A549 (cell line): ENCODE data around the gene FBP2. TPM values are rescaled to one million over a fixed set of nuclear protein-coding genes. Genes with fewer than 3 reads are reported as not detected.

Experiments
- ATAC-seq, 2 experiments: fragments of 200-7000 bp in 1 of 2; fragments of >200 bp in 1 of 2; cut with Nextera tagmentation in 1 of 2; cut with Tn5 transposase in 1 of 2; 3 replicates each; pipeline versions ENCODE4 v1.8.0 to v1.9.1; 2018 to 2020; ENCODE audit warnings: mild to moderate bottlenecking in 1 of 2, moderate library complexity in 1 of 2
- CTCF ChIA-PET: fragments of 300-600 bp; sonication (Branson Sonifier 250); formaldehyde crosslinking; extraction: SDS; loops from one replicate; lab custom pipeline; 2021; ENCODE audit warnings: antibody characterized with exemption, inconsistent platforms; lab: Yijun Ruan, JAX
- POLR2A ChIA-PET: fragments of 350-600 bp; formaldehyde crosslinking; extraction: SDS; loops from one replicate; lab custom pipeline; 2021; ENCODE audit warnings: antibody characterized with exemption, inconsistent platforms; lab: Yijun Ruan, JAX
- DNase-seq, 2 experiments: peaks; one replicate each; pipeline versions ENCODE4 v3.0.0 to v3.0.0-alpha.2; 2011 to 2016; ENCODE audit warnings: low read depth in 1 of 2, low spot score in 1 of 2
- FAIRE-seq: peaks from 2 replicates; lab custom pipeline; 2011; peaks lifted over from hg19 to GRCh38; lab: Jason Lieb, UNC
- H3K27ac ChIP-seq, 2 experiments: fragments of >200 bp; sonication (Bioruptor Twin); formaldehyde crosslinking; 3 replicates each; pipeline ENCODE4 v1.5.1; 2016 to 2017
- H3K4me1 ChIP-seq: fragments of >200 bp; sonication (Bioruptor Twin); formaldehyde crosslinking; 3 replicates; pipeline ENCODE4 v1.6.1; 2016
- H3K4me2 ChIP-seq: fragments of >200 bp; sonication (Bioruptor Twin); formaldehyde crosslinking; 3 replicates; pipeline ENCODE4 v1.6.1; 2016
- H3K4me3 ChIP-seq: fragments of >200 bp; sonication (Bioruptor Twin); formaldehyde crosslinking; 3 replicates; pipeline ENCODE4 v1.5.1; 2016
- H3K9me3 ChIP-seq: fragments of >200 bp; sonication (Bioruptor Twin); formaldehyde crosslinking; 3 replicates; pipeline ENCODE4 v1.6.1; 2016
- CBX8 ChIP-seq: fragments of 200-600 bp; sonication (generic); IDR thresholded peaks from 2 replicates; pipeline ENCODE4 v1.6.1; 2016
- CHD2 ChIP-seq: fragments of 150-350 bp; IDR thresholded peaks from 2 replicates; pipeline ENCODE4 v1.6.1; 2014; ENCODE audit warnings: low read length; ENCODE audit not compliant: partially characterized antibody
- FOXS1 ChIP-seq: fragments of 250-450 bp; sonication (Bioruptor Pico); IDR thresholded peaks from 2 replicates; pipeline ENCODE4 v1.5.0; 2020; ENCODE audit warnings: mild to moderate bottlenecking, moderate library complexity
- GATA3 ChIP-seq: IDR thresholded peaks from 2 replicates; pipeline ENCODE4 v1.6.1; 2012; ENCODE audit warnings: borderline replicate concordance
- HEYL ChIP-seq: fragments of 250-450 bp; sonication (Bioruptor Pico); IDR thresholded peaks from 2 replicates; pipeline ENCODE4 v1.8.0; 2021; ENCODE audit warnings: mild to moderate bottlenecking, moderate library complexity
- JUN ChIP-seq, 2 experiments: fragments of >200 bp; sonication (Bioruptor Twin); formaldehyde crosslinking; IDR thresholded peaks; 2 replicates in 1 of 2; 3 replicates in 1 of 2; pipeline ENCODE4 v1.6.1; 2016 to 2017
- KDM1A ChIP-seq: fragments of 200-600 bp; sonication (generic); IDR thresholded peaks from 2 replicates; pipeline ENCODE4 v1.6.1; 2016; ENCODE audit warnings: low read depth, mild to moderate bottlenecking
- MAFK ChIP-seq: fragments of 450-650 bp; IDR thresholded peaks from 2 replicates; pipeline ENCODE4 v1.6.1; 2014; ENCODE audit not compliant: partially characterized antibody
- MAZ ChIP-seq: fragments of 150-350 bp; IDR thresholded peaks from 2 replicates; pipeline ENCODE4 v1.6.1; 2014; ENCODE audit warnings: antibody characterized with exemption, low read depth, low read length, borderline replicate concordance
- MYC ChIP-seq: IDR thresholded peaks from 2 replicates; pipeline ENCODE4 v1.6.1; 2012; ENCODE audit warnings: mild to moderate bottlenecking, inconsistent platforms, low read length, improper control_type of control experiment, borderline replicate concordance
- NR3C1 ChIP-seq: fragments of >200 bp; sonication (Bioruptor Twin); formaldehyde crosslinking; IDR thresholded peaks from 3 replicates; pipeline ENCODE4 v1.6.1; 2017
- PHF8 ChIP-seq: fragments of 200-600 bp; sonication (generic); IDR thresholded peaks from 2 replicates; pipeline ENCODE4 v1.6.1; 2016; ENCODE audit warnings: low read depth, mild to moderate bottlenecking, antibody characterized with exemption, moderate library complexity, borderline replicate concordance
- POLR2AphosphoS2 ChIP-seq: conservative IDR thresholded peaks from 2 replicates; pipeline ENCODE4 v1.6.1; 2012; ENCODE audit warnings: low read length, improper control_type of control experiment, inconsistent platforms
- RARB ChIP-seq: fragments of 250-450 bp; sonication (Bioruptor Pico); IDR thresholded peaks from 2 replicates; pipeline ENCODE4 v1.8.0; 2021; ENCODE audit warnings: mild to moderate bottlenecking, moderate library complexity
- RCOR1 ChIP-seq: fragments of 150-350 bp; IDR thresholded peaks from 2 replicates; pipeline ENCODE4 v1.6.1; 2014; ENCODE audit warnings: antibody characterized with exemption, low read length, low read depth
- SREBF2 ChIP-seq: fragments of 450-650 bp; IDR thresholded peaks from 2 replicates; pipeline ENCODE4 v1.6.1; 2014; ENCODE audit warnings: mild to moderate bottlenecking, moderate library complexity
- TFCP2L1 ChIP-seq: fragments of 250-450 bp; sonication (Bioruptor Pico); IDR thresholded peaks from 2 replicates; pipeline ENCODE4 v1.5.0; 2021; ENCODE audit warnings: mild to moderate bottlenecking
- ZC3H11A ChIP-seq: fragments of 450-650 bp; IDR thresholded peaks from 2 replicates; pipeline ENCODE4 v1.6.1; 2014; ENCODE audit warnings: antibody characterized with exemption, mild to moderate bottlenecking
- WGBS: methylation state at CpG from one replicate; pipeline ENCODE4 v1.1.6; 2017; ENCODE audit errors: missing lambda C conversion rate; 5-methylcytosine and 5-hydroxymethylcytosine counted together
- polyA minus RNA-seq: library from RNA; depleted of rRNA, polyadenylated mRNA; stranded (reverse); fragments of >200 nt; gene quantifications from 2 replicates; pipeline ENCODE4 v1.2.3, GENCODE V29; 2011; rRNA and poly(A)+ RNA removed
- polyA plus RNA-seq, 4 experiments: library from polyadenylated mRNA; depleted of rRNA in 3 of 4; stranded (reverse); fragments of >200 nt; fragmentation: RNase III in 1 of 4; extraction: RNeasy Plus Mini Kit Qiagen cat#74134 plus additional on column Dnase treatment in 1 of 4; gene quantifications; 2 replicates in 3 of 4; 3 replicates in 1 of 4; pipeline ENCODE4 v1.2.3, GENCODE V29; 2011 to 2017
- TF ChIP-seq, protein P1 (sequence below): fragments of >200 bp; sonication (Bioruptor Twin); formaldehyde crosslinking; IDR thresholded peaks from 3 replicates; pipeline ENCODE4 v1.5.1; 2016
- TF ChIP-seq, protein P2 (sequence below): IDR thresholded peaks from 2 replicates; pipeline ENCODE4 v1.6.1; 2012
- TF ChIP-seq, protein P3 (sequence below): fragments of 450-650 bp; IDR thresholded peaks from 2 replicates; pipeline ENCODE4 v1.6.1; 2014; ENCODE audit warnings: antibody characterized with exemption
- TF ChIP-seq, protein P4 (sequence below): fragments of 250-450 bp; sonication (Bioruptor Pico); IDR thresholded peaks from 2 replicates; pipeline ENCODE4 v1.5.0; 2021; ENCODE audit warnings: mild to moderate bottlenecking, moderate library complexity, borderline replicate concordance

The FBP2 gene
- polyA plus RNA-seq (2011; rRNA removed) = not detected in 2 replicates
- not detected in 2 replicates for polyA plus RNA-seq (2012; cell fraction: cytosol; rRNA removed)
- polyA plus RNA-seq (2012; cell fraction: nucleus; rRNA removed) = not detected in 2 replicates
- not detected in 3 replicates for polyA plus RNA-seq (2017; fragmentation: RNase III; extraction: RNeasy Plus Mini Kit Qiagen cat#74134 plus additional on column Dnase treatment)
- not detected in 2 replicates for polyA minus RNA-seq

DNA sequence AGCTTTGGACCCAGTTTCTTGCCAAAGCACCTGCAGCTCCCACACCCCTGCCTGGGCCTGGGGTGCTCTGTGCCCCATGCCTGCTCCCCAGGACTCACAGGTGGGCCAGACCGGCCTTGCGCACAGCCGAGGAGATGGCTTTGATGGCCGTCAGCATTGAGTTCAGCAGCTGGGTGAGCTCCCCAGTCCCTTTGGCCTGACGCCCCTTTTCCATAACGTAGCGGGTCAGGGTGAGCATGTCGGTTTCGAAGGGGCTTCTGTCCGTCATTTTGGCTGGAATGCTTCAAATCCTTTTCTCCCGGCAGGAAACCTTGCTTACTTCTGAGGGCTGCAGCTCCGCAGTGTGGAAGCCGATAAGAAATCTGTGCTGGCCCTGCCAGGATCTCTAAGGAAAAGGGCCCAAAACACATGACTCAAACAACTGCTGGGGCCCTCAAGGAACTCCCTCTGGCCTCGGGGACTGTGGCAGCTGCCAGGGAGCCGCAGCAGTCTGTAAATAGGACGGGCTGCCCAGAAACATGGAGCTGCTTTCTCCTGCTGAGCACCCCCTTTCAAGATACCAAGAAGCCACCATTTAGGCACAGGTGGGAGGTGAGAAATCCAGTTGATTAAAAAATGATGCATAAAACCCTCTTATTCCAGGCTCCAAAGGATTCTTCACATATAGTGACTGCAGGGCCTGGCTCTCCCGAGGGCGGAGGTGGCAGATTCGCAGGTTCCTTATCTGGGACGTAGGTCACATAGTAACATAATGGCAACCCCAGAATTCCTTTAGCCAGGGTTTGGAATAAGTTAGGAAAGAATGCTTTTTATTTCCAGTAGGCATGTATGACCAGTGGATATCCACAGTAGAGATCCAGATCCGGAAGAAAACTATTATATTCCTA lies at the start of gene FBP2:
TSS of gene FBP2 (minus strand) at position 366 of the 887 bp plus-strand sequence. CDS start at position 268, 98 bp downstream.
- FAIRE-seq = no peak
- POLR2A ChIA-PET = no interaction called here
- CTCF ChIA-PET = interaction anchor here (0.8 to 2.9 kb wide), 5 partner anchors 8 to 39 kb away, joined by 3 to 7 read pairs (median 5); partner anchors contain the start of gene PCAT7
- H3K4me2 ChIP-seq = no peak within 1 kb of the TSS
- ATAC-seq = peak in 1 of 2 experiments; percentile 52; a peak in 2 of 6 replicates
- H3K4me1 ChIP-seq = no peaks in the 10 kb centered on the region
- TF ChIP-seq SREBF2 = no peak
- TF ChIP-seq JUN (IDR thresholded peaks at IDR 0.05) = no peak
- TF ChIP-seq, protein P1, sequence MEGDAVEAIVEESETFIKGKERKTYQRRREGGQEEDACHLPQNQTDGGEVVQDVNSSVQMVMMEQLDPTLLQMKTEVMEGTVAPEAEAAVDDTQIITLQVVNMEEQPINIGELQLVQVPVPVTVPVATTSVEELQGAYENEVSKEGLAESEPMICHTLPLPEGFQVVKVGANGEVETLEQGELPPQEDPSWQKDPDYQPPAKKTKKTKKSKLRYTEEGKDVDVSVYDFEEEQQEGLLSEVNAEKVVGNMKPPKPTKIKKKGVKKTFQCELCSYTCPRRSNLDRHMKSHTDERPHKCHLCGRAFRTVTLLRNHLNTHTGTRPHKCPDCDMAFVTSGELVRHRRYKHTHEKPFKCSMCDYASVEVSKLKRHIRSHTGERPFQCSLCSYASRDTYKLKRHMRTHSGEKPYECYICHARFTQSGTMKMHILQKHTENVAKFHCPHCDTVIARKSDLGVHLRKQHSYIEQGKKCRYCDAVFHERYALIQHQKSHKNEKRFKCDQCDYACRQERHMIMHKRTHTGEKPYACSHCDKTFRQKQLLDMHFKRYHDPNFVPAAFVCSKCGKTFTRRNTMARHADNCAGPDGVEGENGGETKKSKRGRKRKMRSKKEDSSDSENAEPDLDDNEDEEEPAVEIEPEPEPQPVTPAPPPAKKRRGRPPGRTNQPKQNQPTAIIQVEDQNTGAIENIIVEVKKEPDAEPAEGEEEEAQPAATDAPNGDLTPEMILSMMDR = no peak
- no peak for TF ChIP-seq RARB (CRISPR knock-in tag)
- TF ChIP-seq KDM1A = no peak
- no peak for TF ChIP-seq RCOR1
- no peak for TF ChIP-seq MYC
- TF ChIP-seq GATA3 = no peak
- no peak for TF ChIP-seq MAZ
- TF ChIP-seq CHD2 = no peak
- TF ChIP-seq, all 56 proteins: peak for 0
- 63% methylated on average over 21 of the region's 21 CpGs for WGBS
- Histone ChIP-seq H3K4me3 (no peak within 1 kb of the TSS), H3K9me3 (no peaks in the 10 kb centered on the region), H3K27ac (no peak within 1 kb of the TSS)
- no peak for DNase-seq

DNA sequence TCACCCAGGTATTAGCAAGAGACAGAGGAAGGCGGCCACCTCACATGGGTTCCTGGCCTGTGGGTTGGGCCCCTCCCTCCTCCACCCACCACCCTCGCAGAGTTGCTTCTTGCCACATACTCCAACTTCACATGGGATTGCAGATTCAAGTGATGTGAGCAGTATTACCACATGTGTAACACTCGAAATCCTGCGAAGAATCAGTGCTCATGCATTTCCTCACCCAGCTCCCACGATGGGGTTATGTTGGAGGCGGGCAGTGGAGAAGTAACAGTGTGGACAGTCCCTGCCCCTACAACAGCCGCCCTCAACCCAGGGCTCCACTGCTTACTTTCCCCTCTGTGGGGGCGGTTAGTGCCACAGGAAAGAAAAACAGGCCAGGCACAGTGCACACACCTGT lies 49.6 kb upstream of the FBP2 start:
- CTCF ChIA-PET = interaction anchor here (1.6 to 2.3 kb wide), 2 partner anchors 10 to 38 kb away, joined by 4 to 6 read pairs; no protein-coding TSS in a partner anchor
- TF ChIP-seq FOXS1 (CRISPR knock-in tag) (no peak), NR3C1 (no peak)
- FAIRE-seq (no peak), ATAC-seq (no peak), DNase-seq (no peak)
- WGBS = 81% methylated on average over 8 of the region's 8 CpGs
- Histone ChIP-seq H3K4me3 (no peak overlapping the region), H3K4me2 (no peak overlapping the region), H3K4me1 (no peaks in the 10 kb centered on the region), H3K27ac (no peak overlapping the region), H3K9me3 (no peaks in the 10 kb centered on the region)
- POLR2A ChIA-PET = no interaction called here

DNA sequence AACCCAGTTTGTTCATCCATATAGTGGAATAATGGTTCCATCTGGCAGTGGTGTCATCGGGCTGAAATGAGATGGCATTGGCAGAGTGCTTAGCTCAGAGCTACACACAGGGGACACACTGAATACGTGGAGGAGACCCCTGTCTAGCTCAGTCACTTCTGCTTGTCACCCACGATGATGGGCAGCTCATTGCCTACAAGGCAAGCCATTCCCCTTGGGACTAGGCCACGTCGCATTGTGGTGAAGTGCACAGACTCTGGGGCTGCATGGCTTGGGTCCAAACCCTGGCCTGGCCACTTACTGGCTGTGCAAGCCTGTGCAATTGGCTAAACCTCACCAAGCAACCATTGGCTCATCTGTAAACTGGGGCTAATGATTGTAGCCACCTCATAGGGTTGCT lies 48.9 kb upstream of the FBP2 start:
- H3K4me3 ChIP-seq = no peak overlapping the region
- DNase-seq (no peak), ATAC-seq (no peak), FAIRE-seq (no peak)
- ChIA-PET POLR2A (no interaction called here), CTCF (interaction anchor here (0.8 to 2.3 kb wide), 6 partner anchors 19 to 489 kb away, joined by 3 to 6 read pairs (median 3); no protein-coding TSS in a partner anchor)
- H3K4me2 ChIP-seq = no peak overlapping the region
- H3K27ac ChIP-seq = no peak overlapping the region
- no peaks in the 10 kb centered on the region for H3K4me1 ChIP-seq
- 61% methylated on average over 5 of the region's 5 CpGs for WGBS
- TF ChIP-seq PHF8 = no peak
- TF ChIP-seq MYC = no peak
- no peak for TF ChIP-seq RCOR1
- TF ChIP-seq MAFK = no peak
- no peaks in the 10 kb centered on the region for H3K9me3 ChIP-seq

DNA sequence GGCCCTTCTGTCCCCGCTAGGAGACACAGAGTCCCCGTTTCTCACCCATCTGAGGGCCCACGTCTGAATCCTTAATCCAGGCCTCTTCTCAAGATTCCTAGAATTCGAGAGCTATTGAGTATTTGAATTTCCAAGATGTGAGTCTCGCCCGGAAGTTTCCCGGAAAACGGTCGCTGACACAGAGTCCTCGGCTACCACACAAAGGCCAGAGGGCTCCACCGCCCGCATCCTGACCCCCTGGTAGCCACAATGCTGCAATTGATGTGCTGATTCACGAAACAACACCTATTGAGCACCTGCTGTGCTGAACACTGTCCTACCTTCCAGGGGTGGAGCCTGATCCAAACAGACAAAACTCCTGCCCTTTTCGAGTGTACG lies 46.4 kb upstream of the FBP2 start:
- no peak for FAIRE-seq
- H3K4me3 ChIP-seq = no peak overlapping the region
- TF ChIP-seq HEYL (CRISPR knock-in tag) (no peak), TFCP2L1 (CRISPR knock-in tag) (no peak), RARB (CRISPR knock-in tag) (no peak), ZC3H11A (no peak), PHF8 (no peak), POLR2AphosphoS2 (no peak), RCOR1 (no peak), CBX8 (no peak)
- TF ChIP-seq, protein P2, sequence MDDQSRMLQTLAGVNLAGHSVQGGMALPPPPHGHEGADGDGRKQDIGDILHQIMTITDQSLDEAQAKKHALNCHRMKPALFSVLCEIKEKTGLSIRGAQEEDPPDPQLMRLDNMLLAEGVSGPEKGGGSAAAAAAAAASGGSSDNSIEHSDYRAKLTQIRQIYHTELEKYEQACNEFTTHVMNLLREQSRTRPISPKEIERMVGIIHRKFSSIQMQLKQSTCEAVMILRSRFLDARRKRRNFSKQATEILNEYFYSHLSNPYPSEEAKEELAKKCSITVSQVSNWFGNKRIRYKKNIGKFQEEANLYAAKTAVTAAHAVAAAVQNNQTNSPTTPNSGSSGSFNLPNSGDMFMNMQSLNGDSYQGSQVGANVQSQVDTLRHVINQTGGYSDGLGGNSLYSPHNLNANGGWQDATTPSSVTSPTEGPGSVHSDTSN = no peak
- TF ChIP-seq, protein P3, sequence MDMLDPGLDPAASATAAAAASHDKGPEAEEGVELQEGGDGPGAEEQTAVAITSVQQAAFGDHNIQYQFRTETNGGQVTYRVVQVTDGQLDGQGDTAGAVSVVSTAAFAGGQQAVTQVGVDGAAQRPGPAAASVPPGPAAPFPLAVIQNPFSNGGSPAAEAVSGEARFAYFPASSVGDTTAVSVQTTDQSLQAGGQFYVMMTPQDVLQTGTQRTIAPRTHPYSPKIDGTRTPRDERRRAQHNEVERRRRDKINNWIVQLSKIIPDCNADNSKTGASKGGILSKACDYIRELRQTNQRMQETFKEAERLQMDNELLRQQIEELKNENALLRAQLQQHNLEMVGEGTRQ = no peak
- TF ChIP-seq, protein P4, sequence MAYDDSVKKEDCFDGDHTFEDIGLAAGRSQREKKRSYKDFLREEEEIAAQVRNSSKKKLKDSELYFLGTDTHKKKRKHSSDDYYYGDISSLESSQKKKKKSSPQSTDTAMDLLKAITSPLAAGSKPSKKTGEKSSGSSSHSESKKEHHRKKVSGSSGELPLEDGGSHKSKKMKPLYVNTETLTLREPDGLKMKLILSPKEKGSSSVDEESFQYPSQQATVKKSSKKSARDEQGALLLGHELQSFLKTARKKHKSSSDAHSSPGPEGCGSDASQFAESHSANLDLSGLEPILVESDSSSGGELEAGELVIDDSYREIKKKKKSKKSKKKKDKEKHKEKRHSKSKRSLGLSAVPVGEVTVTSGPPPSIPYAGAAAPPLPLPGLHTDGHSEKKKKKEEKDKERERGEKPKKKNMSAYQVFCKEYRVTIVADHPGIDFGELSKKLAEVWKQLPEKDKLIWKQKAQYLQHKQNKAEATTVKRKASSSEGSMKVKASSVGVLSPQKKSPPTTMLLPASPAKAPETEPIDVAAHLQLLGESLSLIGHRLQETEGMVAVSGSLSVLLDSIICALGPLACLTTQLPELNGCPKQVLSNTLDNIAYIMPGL (CRISPR knock-in tag) = no peak

More for the DNA sequence above, 46.4 kb upstream of the FBP2 start:
- ChIA-PET CTCF (interaction anchor here (0.8 to 1.6 kb wide), 2 partner anchors 29 to 488 kb away, joined by 3 read pairs; no protein-coding TSS in a partner anchor), POLR2A (no interaction called here)
- WGBS = 85% methylated on average over 15 of the region's 15 CpGs
- no peak for DNase-seq
- no peak for ATAC-seq
- no peaks in the 10 kb centered on the region for H3K4me1 ChIP-seq
- no peak overlapping the region; the same call in 2 of the 3 replicates for H3K4me2 ChIP-seq
- H3K27ac ChIP-seq = no peak overlapping the region
- no peaks in the 10 kb centered on the region for H3K9me3 ChIP-seq
